ENCODE data around the gene ZNF624.

ZNF624 gene

GRCh38 chr17:16652252-16652651 lies 1.4 kb downstream of the ZNF624 start:
- intact Hi-C loops (cut with micrococcal nuclease): loop anchor here (10.0 kb wide), 1 partner anchor 67 kb away; no protein-coding TSS in a partner anchor
- Mint-ChIP-seq H3K4me3 (no peak overlapping the region), H3K27ac (no peak overlapping the region), H3K27me3 (peaks cover 6% of the 10 kb centered on the region), H3K36me3 (ENCODE audit: low read depth) (peaks cover 40% of the 10 kb centered on the region), H3K9me3 (peaks cover 14% of the 10 kb centered on the region), H3K4me1 (ENCODE audit: low read depth) (peaks cover 16% of the 10 kb centered on the region)

- peaks cover 16% of the 10 kb centered on the region for H3K4me1 Mint-ChIP-seq (ENCODE audit: low read depth)
- no peak overlapping the region for H3K4me3 Mint-ChIP-seq
- H3K27me3 Mint-ChIP-seq: peaks cover 3% of the 10 kb centered on the region
- intact Hi-C loops (cut with micrococcal nuclease): no loop called here
- H3K36me3 Mint-ChIP-seq (ENCODE audit: low read depth): peaks cover 53% of the 10 kb centered on the region
- H3K9me3 Mint-ChIP-seq: peaks cover 11% of the 10 kb centered on the region
- no peak overlapping the region for H3K27ac Mint-ChIP-seq
Measured at GRCh38 chr17:16649585-16649984, 4.1 kb downstream of the ZNF624 start.

- H3K27me3 Mint-ChIP-seq: no peaks in the 10 kb centered on the region
- H3K9me3 Mint-ChIP-seq: peaks cover 43% of the 10 kb centered on the region
- H3K4me1 Mint-ChIP-seq (ENCODE audit: low read depth): no peaks in the 10 kb centered on the region
- H3K36me3 Mint-ChIP-seq (ENCODE audit: low read depth): peaks cover 87% of the 10 kb centered on the region
- no peak overlapping the region for H3K27ac Mint-ChIP-seq
- intact Hi-C loops (cut with micrococcal nuclease): no loop called here
- no peak overlapping the region for H3K4me3 Mint-ChIP-seq
Measured at GRCh38 chr17:16639438-16639837, 14.2 kb downstream of the ZNF624 start.

GRCh38 chr17:16623282-16623681 lies 30.4 kb downstream of the ZNF624 start:
- H3K27me3 Mint-ChIP-seq: no peaks in the 10 kb centered on the region
- no peak overlapping the region for H3K27ac Mint-ChIP-seq
- H3K36me3 Mint-ChIP-seq (ENCODE audit: low read depth): peaks cover 48% of the 10 kb centered on the region
- H3K4me1 Mint-ChIP-seq (ENCODE audit: low read depth): no peaks in the 10 kb centered on the region
- H3K9me3 Mint-ChIP-seq: peaks cover 75% of the 10 kb centered on the region
- intact Hi-C loops (cut with micrococcal nuclease): loop anchor here (10.0 kb wide), 1 partner anchor 68 kb away; no protein-coding TSS in a partner anchor
- H3K4me3 Mint-ChIP-seq: no peak overlapping the region

GRCh38 chr17:16622540-16623277 lies 30.9 kb downstream of the ZNF624 start:
- H3K4me3 Mint-ChIP-seq: no peak overlapping the region

GRCh38 chr17:16617481-16618060 lies 36.1 kb downstream of the ZNF624 start:
- intact Hi-C loops (cut with micrococcal nuclease): no loop called here
- H3K4me1 Mint-ChIP-seq (ENCODE audit: low read depth): no peaks in the 10 kb centered on the region
- H3K27ac Mint-ChIP-seq: no peak overlapping the region
- no peaks in the 10 kb centered on the region for H3K27me3 Mint-ChIP-seq
- H3K9me3 Mint-ChIP-seq: peaks cover 82% of the 10 kb centered on the region
- H3K4me3 Mint-ChIP-seq: no peak overlapping the region
- H3K36me3 Mint-ChIP-seq (ENCODE audit: low read depth): peaks cover 5% of the 10 kb centered on the region

More at GRCh38 chr17:16622540-16623277, 30.9 kb downstream of the ZNF624 start:
- no peak overlapping the region for H3K27ac Mint-ChIP-seq
- H3K4me1 Mint-ChIP-seq (ENCODE audit: low read depth): no peaks in the 10 kb centered on the region
- H3K36me3 Mint-ChIP-seq (ENCODE audit: low read depth): peaks cover 42% of the 10 kb centered on the region
- H3K9me3 Mint-ChIP-seq: peaks cover 72% of the 10 kb centered on the region
- intact Hi-C loops (cut with micrococcal nuclease): loop anchor here (10.0 kb wide), 1 partner anchor 68 kb away; no protein-coding TSS in a partner anchor
- no peaks in the 10 kb centered on the region for H3K27me3 Mint-ChIP-seq

- intact Hi-C loops (cut with micrococcal nuclease): no loop called here
- no peaks in the 10 kb centered on the region for H3K4me1 Mint-ChIP-seq (ENCODE audit: low read depth)
- no peaks in the 10 kb centered on the region for H3K36me3 Mint-ChIP-seq (ENCODE audit: low read depth)
- H3K4me3 Mint-ChIP-seq: no peak overlapping the region
- peaks cover 1% of the 10 kb centered on the region for H3K27me3 Mint-ChIP-seq
- no peak overlapping the region for H3K27ac Mint-ChIP-seq
- H3K9me3 Mint-ChIP-seq: peaks cover 43% of the 10 kb centered on the region
Measured at GRCh38 chr17:16599537-16599936, 54.1 kb downstream of the ZNF624 start.

- peaks cover 10% of the 10 kb centered on the region for H3K9me3 Mint-ChIP-seq
- H3K4me1 Mint-ChIP-seq (ENCODE audit: low read depth): peaks cover 12% of the 10 kb centered on the region
- no peak overlapping the region for H3K27ac Mint-ChIP-seq
- H3K36me3 Mint-ChIP-seq (ENCODE audit: low read depth): no peaks in the 10 kb centered on the region
- intact Hi-C loops (cut with micrococcal nuclease): no loop called here
- no peak overlapping the region for H3K4me3 Mint-ChIP-seq
- H3K27me3 Mint-ChIP-seq: peaks cover 10% of the 10 kb centered on the region
Measured at GRCh38 chr17:16593356-16594102, 60.1 kb downstream of the ZNF624 start.

- Mint-ChIP-seq H3K36me3 (ENCODE audit: low read depth) (no peaks in the 10 kb centered on the region), H3K27ac (peak overlapping the region; percentile 59), H3K4me1 (ENCODE audit: low read depth) (peaks cover 25% of the 10 kb centered on the region), H3K27me3 (peaks cover 36% of the 10 kb centered on the region), H3K9me3 (peaks cover 14% of the 10 kb centered on the region), H3K4me3 (peak overlapping the region; percentile 75)
- intact Hi-C loops (cut with micrococcal nuclease): loop anchor here (1.0 to 10.0 kb wide), 2 partner anchors 52 to 65 kb away; partner anchors contain the start of gene ZNF624
Measured at GRCh38 chr17:16589097-16589969, 64.3 kb downstream of the ZNF624 start.

- Mint-ChIP-seq H3K4me3 (no peak overlapping the region), H3K4me1 (ENCODE audit: low read depth) (peaks cover 31% of the 10 kb centered on the region), H3K36me3 (ENCODE audit: low read depth) (no peaks in the 10 kb centered on the region), H3K27me3 (peaks cover 54% of the 10 kb centered on the region), H3K9me3 (peaks cover 11% of the 10 kb centered on the region), H3K27ac (no peak overlapping the region)
- intact Hi-C loops (cut with micrococcal nuclease): loop anchor here (10.0 kb wide), 1 partner anchor 69 kb away; the partner anchor contains the start of gene ZNF624
Measured at GRCh38 chr17:16585796-16586195, 67.9 kb downstream of the ZNF624 start.

GRCh38 chr17:16584273-16584995 lies 69.2 kb downstream of the ZNF624 start:
- peaks cover 59% of the 10 kb centered on the region for H3K27me3 Mint-ChIP-seq
- H3K4me3 Mint-ChIP-seq: peak overlapping the region; percentile 60
- H3K27ac Mint-ChIP-seq: no peak overlapping the region
- no peaks in the 10 kb centered on the region for H3K36me3 Mint-ChIP-seq (ENCODE audit: low read depth)
- intact Hi-C loops (cut with micrococcal nuclease): loop anchor here (1.0 to 10.0 kb wide), 2 partner anchors 15 to 70 kb away; partner anchors contain the start of genes ZNF287 and ZNF624
- peaks cover 25% of the 10 kb centered on the region for H3K9me3 Mint-ChIP-seq
- peaks cover 28% of the 10 kb centered on the region for H3K4me1 Mint-ChIP-seq (ENCODE audit: low read depth)

GRCh38 chr17:16583781-16584180 lies 69.9 kb downstream of the ZNF624 start:
- Mint-ChIP-seq H3K27me3 (peaks cover 54% of the 10 kb centered on the region), H3K36me3 (ENCODE audit: low read depth) (no peaks in the 10 kb centered on the region), H3K4me1 (ENCODE audit: low read depth) (peaks cover 21% of the 10 kb centered on the region), H3K9me3 (peaks cover 28% of the 10 kb centered on the region), H3K27ac (no peak overlapping the region), H3K4me3 (peak overlapping the region; percentile 60)
- intact Hi-C loops (cut with micrococcal nuclease): loop anchor here (1.0 to 10.0 kb wide), 2 partner anchors 14 to 71 kb away; partner anchors contain the start of genes ZNF287 and ZNF624
